Parathyroid adenoma (tissue), 2 donors: Measurements from ENCODE around the gene POLN.
"Not testable (repeated sequence)": the region's sequence is repeated elsewhere in the genome, so short reads cannot be mapped to it uniquely, and the experiment has no call there.

Experiments
- H2AFZ ChIP-seq: fragments of 300-600 bp; sonication (generic); one replicate; pipeline ENCODE4 v1.7.0; 2017; ENCODE audit warnings: antibody characterized with exemption, mild to moderate bottlenecking
- H3K27ac ChIP-seq: fragments of 300-600 bp; sonication (generic); one replicate; pipeline ENCODE4 v1.7.0; 2017
- H3K27me3 ChIP-seq: fragments of 300-600 bp; sonication (generic); one replicate; pipeline ENCODE4 v1.7.0; 2017; ENCODE audit warnings: low read length; ENCODE audit not compliant: control insufficient read depth, insufficient read depth
- H3K36me3 ChIP-seq: fragments of 300-600 bp; sonication (generic); one replicate; pipeline ENCODE4 v1.7.0; 2017; ENCODE audit warnings: low read length; ENCODE audit not compliant: control insufficient read depth, insufficient read depth
- H3K4me1 ChIP-seq: fragments of 300-600 bp; sonication (generic); one replicate; pipeline ENCODE4 v1.7.0; 2017; ENCODE audit warnings: control low read depth
- H3K4me2 ChIP-seq: fragments of 300-600 bp; sonication (generic); one replicate; pipeline ENCODE4 v1.7.0; 2017; ENCODE audit warnings: low read length
- H3K4me3 ChIP-seq: fragments of 300-600 bp; sonication (generic); one replicate; pipeline ENCODE4 v1.7.0; 2017; ENCODE audit warnings: low read depth, low read length
- H3K79me2 ChIP-seq: fragments of 300-600 bp; sonication (generic); one replicate; pipeline ENCODE4 v1.7.0; 2017; ENCODE audit warnings: control low read depth
- H3K9ac ChIP-seq: fragments of 300-600 bp; sonication (generic); one replicate; pipeline ENCODE4 v1.7.0; 2017; ENCODE audit warnings: mild to moderate bottlenecking
- H3K9me3 ChIP-seq: fragments of 300-600 bp; sonication (generic); one replicate; pipeline ENCODE4 v1.7.0; 2017; ENCODE audit warnings: low read length; ENCODE audit not compliant: control insufficient read depth
- CTCF ChIP-seq: fragments of 300-600 bp; sonication (generic); IDR thresholded peaks from one replicate; pipeline ENCODE4 v1.7.0; 2017; ENCODE audit warnings: antibody characterized with exemption, mild to moderate bottlenecking
- donor health status: primary hyperparathyroidism.

Gene POLN

GRCh38 chr4:2236944-2237666 lies 4.8 kb downstream of the POLN start:
- Histone ChIP-seq H3K4me1 (peaks cover 5% of the 10 kb centered on the region), H3K27ac (no peak overlapping the region), H3K4me2 (no peak overlapping the region), H3K27me3 (no peaks in the 10 kb centered on the region), H2AFZ (no peak overlapping the region), H3K9me3 (no peaks in the 10 kb centered on the region), H3K9ac (no peak overlapping the region), H3K36me3 (no peaks in the 10 kb centered on the region), H3K4me3 (no peak overlapping the region), H3K79me2 (peaks cover 7% of the 10 kb centered on the region)
- no peak for TF ChIP-seq CTCF

GRCh38 chr4:2231082-2231481 lies 10.8 kb downstream of the POLN start:
- Histone ChIP-seq H2AFZ (no peak overlapping the region), H3K4me2 (no peak overlapping the region), H3K79me2 (no peaks in the 10 kb centered on the region), H3K27me3 (no peaks in the 10 kb centered on the region), H3K27ac (no peak overlapping the region), H3K4me1 (no peaks in the 10 kb centered on the region), H3K36me3 (no peaks in the 10 kb centered on the region), H3K4me3 (no peak overlapping the region), H3K9me3 (no peaks in the 10 kb centered on the region), H3K9ac (no peak overlapping the region)
- TF ChIP-seq CTCF = no peak

GRCh38 chr4:2226261-2226660 lies 15.7 kb downstream of the POLN start:
- Histone ChIP-seq H2AFZ (no peak overlapping the region), H3K4me2 (no peak overlapping the region), H3K79me2 (no peaks in the 10 kb centered on the region), H3K9me3 (no peaks in the 10 kb centered on the region), H3K27me3 (no peaks in the 10 kb centered on the region), H3K9ac (no peak overlapping the region), H3K4me3 (no peak overlapping the region), H3K4me1 (peaks cover 7% of the 10 kb centered on the region), H3K36me3 (no peaks in the 10 kb centered on the region), H3K27ac (no peak overlapping the region)
- no peak for TF ChIP-seq CTCF

GRCh38 chr4:2222838-2223237 lies 19.1 kb downstream of the POLN start:
- Histone ChIP-seq H3K4me3 (peak overlapping the region; percentile 5), H3K27me3 (no peaks in the 10 kb centered on the region)

GRCh38 chr4:2221378-2221777 lies 20.5 kb downstream of the POLN start:
- H3K9ac ChIP-seq, H3K36me3 ChIP-seq, H2AFZ ChIP-seq, H3K27me3 ChIP-seq, H3K27ac ChIP-seq, H3K79me2 ChIP-seq, H3K4me1 ChIP-seq, H3K4me2 ChIP-seq, H3K9me3 ChIP-seq, H3K4me3 ChIP-seq: not testable (repeated sequence)

More at GRCh38 chr4:2222838-2223237, 19.1 kb downstream of the POLN start:
- H3K27ac ChIP-seq = no peak overlapping the region
- H3K9ac ChIP-seq = no peak overlapping the region
- H3K4me2 ChIP-seq = peak overlapping the region; percentile 55
- no peak for TF ChIP-seq CTCF
- peaks cover 7% of the 10 kb centered on the region for H3K4me1 ChIP-seq
- H3K36me3 ChIP-seq = no peaks in the 10 kb centered on the region
- H3K9me3 ChIP-seq = no peaks in the 10 kb centered on the region
- no peak overlapping the region for H2AFZ ChIP-seq
- no peaks in the 10 kb centered on the region for H3K79me2 ChIP-seq
